ENCODE data around the gene EHD4. TPM values are rescaled to one million over a fixed set of nuclear protein-coding genes. Genes with fewer than 3 reads are reported as not detected.

Gene EHD4
- total RNA-seq, 1 donor from 2014 or later: 17.2 TPM

GRCh38 chr15:41881550-41881919, 90.8 kb downstream of the EHD4 start:
- TF ChIP-seq, protein P1, sequence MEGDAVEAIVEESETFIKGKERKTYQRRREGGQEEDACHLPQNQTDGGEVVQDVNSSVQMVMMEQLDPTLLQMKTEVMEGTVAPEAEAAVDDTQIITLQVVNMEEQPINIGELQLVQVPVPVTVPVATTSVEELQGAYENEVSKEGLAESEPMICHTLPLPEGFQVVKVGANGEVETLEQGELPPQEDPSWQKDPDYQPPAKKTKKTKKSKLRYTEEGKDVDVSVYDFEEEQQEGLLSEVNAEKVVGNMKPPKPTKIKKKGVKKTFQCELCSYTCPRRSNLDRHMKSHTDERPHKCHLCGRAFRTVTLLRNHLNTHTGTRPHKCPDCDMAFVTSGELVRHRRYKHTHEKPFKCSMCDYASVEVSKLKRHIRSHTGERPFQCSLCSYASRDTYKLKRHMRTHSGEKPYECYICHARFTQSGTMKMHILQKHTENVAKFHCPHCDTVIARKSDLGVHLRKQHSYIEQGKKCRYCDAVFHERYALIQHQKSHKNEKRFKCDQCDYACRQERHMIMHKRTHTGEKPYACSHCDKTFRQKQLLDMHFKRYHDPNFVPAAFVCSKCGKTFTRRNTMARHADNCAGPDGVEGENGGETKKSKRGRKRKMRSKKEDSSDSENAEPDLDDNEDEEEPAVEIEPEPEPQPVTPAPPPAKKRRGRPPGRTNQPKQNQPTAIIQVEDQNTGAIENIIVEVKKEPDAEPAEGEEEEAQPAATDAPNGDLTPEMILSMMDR (IDR thresholded peaks at IDR 0.05; ENCODE audit: unreplicated experiment): no peak
- Mint-ChIP-seq H3K27ac (no peak overlapping the region), H3K36me3 (ENCODE audit: insufficient read depth) (no peaks in the 10 kb centered on the region), H3K27me3 (peaks cover 41% of the 10 kb centered on the region), H3K4me1 (ENCODE audit: low read depth) (peaks cover 4% of the 10 kb centered on the region), H3K4me3 (ENCODE audit: low read depth) (peak overlapping the region; percentile 14), H3K9me3 (ENCODE audit: low read depth) (no peaks in the 10 kb centered on the region)
- no peak for DNase-seq (ENCODE audit: low spot score, unreplicated experiment)

GRCh38 chr15:41881086-41881485, 91.3 kb downstream of the EHD4 start:
- Mint-ChIP-seq H3K4me3 (ENCODE audit: low read depth) (no peak overlapping the region), H3K9me3 (ENCODE audit: low read depth) (no peaks in the 10 kb centered on the region), H3K4me1 (ENCODE audit: low read depth) (peaks cover 4% of the 10 kb centered on the region), H3K36me3 (ENCODE audit: insufficient read depth) (no peaks in the 10 kb centered on the region), H3K27ac (no peak overlapping the region), H3K27me3 (peaks cover 41% of the 10 kb centered on the region)
- TF ChIP-seq, protein P1 (IDR thresholded peaks at IDR 0.05; ENCODE audit: unreplicated experiment): no peak
- DNase-seq (ENCODE audit: low spot score, unreplicated experiment): no peak

DNA sequence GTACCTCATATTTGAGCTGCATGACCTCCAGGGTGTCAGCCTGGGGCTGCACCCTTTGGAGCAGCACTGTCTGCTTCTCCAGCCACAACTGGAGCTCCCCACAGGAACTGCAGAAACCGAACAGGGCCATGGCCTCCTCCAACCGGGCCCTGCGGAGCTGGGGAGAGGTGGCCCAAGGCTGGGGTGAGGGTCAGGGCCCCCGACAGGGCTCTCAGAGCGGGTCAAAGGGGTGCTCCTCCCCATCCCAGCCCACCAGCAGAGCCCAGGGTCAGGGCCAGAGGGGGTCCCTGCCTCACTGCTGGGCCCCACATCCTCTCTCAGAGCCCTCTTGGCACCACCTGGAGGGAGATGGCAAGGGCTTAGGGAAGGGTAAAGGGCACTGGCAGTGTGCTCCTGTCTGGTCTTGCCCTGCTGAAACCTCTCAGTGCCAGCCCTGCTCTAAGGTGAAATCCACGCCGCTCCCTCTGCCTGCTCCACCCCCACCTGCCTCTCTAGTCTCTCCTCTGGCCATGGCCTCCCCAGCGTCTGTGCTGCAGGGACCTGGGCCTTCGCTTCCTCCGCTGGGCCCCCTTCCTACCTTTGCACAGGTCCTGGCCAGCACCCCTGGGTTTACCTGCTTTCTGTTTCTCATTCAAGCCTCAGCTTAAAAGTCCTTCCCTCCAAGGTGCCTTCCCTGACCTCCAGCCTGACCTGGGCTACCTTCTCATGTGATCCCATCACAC, 92.0 kb downstream of the EHD4 start:
- TF ChIP-seq, protein P1 (IDR thresholded peaks at IDR 0.05; ENCODE audit: unreplicated experiment): no peak
- Mint-ChIP-seq H3K27me3 (peaks cover 42% of the 10 kb centered on the region), H3K27ac (no peak overlapping the region), H3K36me3 (ENCODE audit: insufficient read depth) (no peaks in the 10 kb centered on the region), H3K9me3 (ENCODE audit: low read depth) (no peaks in the 10 kb centered on the region), H3K4me1 (ENCODE audit: low read depth) (peaks cover 4% of the 10 kb centered on the region), H3K4me3 (ENCODE audit: low read depth) (no peak overlapping the region)
- no peak for DNase-seq (ENCODE audit: low spot score, unreplicated experiment)

GRCh38 chr15:41879321-41879845, 93.0 kb downstream of the EHD4 start:
- TF ChIP-seq, protein P1 (IDR thresholded peaks at IDR 0.05; ENCODE audit: unreplicated experiment): no peak
- H3K4me3 Mint-ChIP-seq (ENCODE audit: low read depth): no peak overlapping the region
- H3K9me3 Mint-ChIP-seq (ENCODE audit: low read depth): no peaks in the 10 kb centered on the region
- H3K36me3 Mint-ChIP-seq (ENCODE audit: insufficient read depth): no peaks in the 10 kb centered on the region
- peaks cover 40% of the 10 kb centered on the region for H3K27me3 Mint-ChIP-seq
- peaks cover 4% of the 10 kb centered on the region for H3K4me1 Mint-ChIP-seq (ENCODE audit: low read depth)
- H3K27ac Mint-ChIP-seq: no peak overlapping the region
- DNase-seq (ENCODE audit: low spot score, unreplicated experiment): no peak

GRCh38 chr15:41878355-41878699, 94.0 kb downstream of the EHD4 start:
- TF ChIP-seq, protein P1 (IDR thresholded peaks at IDR 0.05; ENCODE audit: unreplicated experiment): no peak
- peaks cover 4% of the 10 kb centered on the region for H3K4me1 Mint-ChIP-seq (ENCODE audit: low read depth)
- H3K4me3 Mint-ChIP-seq (ENCODE audit: low read depth): no peak overlapping the region
- DNase-seq (ENCODE audit: low spot score, unreplicated experiment): no peak
- peaks cover 36% of the 10 kb centered on the region for H3K27me3 Mint-ChIP-seq
- no peaks in the 10 kb centered on the region for H3K9me3 Mint-ChIP-seq (ENCODE audit: low read depth)
- peak overlapping the region; percentile 57 for H3K27ac Mint-ChIP-seq
- no peaks in the 10 kb centered on the region for H3K36me3 Mint-ChIP-seq (ENCODE audit: insufficient read depth)

All from progenitor cell of endocrine pancreas (in vitro differentiated cells).